ENCODE data around the gene DENND4C.

The DENND4C gene

DNA sequence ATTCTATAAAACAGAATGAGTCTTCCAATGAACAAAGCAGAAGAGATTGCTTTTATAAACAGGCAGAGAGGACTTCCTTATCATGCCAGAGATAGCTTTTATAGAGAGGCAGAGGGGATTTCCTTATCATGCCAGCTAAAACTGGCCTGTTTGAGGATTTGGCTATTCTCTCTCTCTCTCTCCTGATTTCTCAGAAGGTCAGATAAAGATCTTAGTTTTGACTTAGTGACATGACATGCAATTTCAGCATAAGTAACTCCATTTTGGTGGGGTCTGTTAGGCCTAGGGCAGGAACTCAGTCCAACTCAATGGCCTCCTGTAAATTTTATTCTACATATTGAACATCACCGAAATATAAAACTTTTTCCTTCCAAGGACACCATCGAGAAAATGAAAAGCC lies 31.5 kb upstream of the DENND4C start:
- no peak for DNase-seq (ENCODE audit: extremely low read depth, insufficient read length)
- TF ChIP-seq, protein P1, sequence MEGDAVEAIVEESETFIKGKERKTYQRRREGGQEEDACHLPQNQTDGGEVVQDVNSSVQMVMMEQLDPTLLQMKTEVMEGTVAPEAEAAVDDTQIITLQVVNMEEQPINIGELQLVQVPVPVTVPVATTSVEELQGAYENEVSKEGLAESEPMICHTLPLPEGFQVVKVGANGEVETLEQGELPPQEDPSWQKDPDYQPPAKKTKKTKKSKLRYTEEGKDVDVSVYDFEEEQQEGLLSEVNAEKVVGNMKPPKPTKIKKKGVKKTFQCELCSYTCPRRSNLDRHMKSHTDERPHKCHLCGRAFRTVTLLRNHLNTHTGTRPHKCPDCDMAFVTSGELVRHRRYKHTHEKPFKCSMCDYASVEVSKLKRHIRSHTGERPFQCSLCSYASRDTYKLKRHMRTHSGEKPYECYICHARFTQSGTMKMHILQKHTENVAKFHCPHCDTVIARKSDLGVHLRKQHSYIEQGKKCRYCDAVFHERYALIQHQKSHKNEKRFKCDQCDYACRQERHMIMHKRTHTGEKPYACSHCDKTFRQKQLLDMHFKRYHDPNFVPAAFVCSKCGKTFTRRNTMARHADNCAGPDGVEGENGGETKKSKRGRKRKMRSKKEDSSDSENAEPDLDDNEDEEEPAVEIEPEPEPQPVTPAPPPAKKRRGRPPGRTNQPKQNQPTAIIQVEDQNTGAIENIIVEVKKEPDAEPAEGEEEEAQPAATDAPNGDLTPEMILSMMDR (IDR thresholded peaks at IDR 0.05; ENCODE audit: insufficient read depth, low read length, poor library complexity, severe bottlenecking), result no peak

DNA sequence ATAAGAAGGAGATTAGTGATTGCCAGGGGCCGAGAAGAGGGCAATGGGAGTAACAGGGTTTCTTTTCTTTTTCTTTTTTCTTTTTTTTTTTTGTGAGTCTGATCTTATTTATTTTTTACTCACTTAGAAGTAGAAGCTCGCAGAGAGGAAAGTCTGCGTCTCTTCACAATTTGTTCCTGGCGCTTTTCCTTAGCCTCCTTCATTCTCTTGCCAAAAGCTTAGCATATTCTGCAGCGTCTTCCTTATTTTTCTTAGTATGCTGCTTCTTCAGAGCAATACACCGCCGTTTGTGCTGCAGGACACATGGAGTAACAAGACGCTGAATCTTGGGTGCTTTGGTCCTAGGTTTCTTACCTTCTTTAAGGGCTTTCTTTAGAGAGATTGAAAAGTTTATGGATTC lies 30.3 kb upstream of the DENND4C start:
- no peak for DNase-seq (ENCODE audit: extremely low read depth, insufficient read length)
- Histone ChIP-seq H3K4me3 (replicated peaks; ENCODE audit: low read depth, low read length) (no peak overlapping the region), H3K27me3 (replicated peaks; ENCODE audit: control insufficient read depth, insufficient read depth, low read length) (no peaks in the 10 kb centered on the region), H3K36me3 (ENCODE audit: control insufficient read depth, insufficient read depth, low read length) (no peaks in the 10 kb centered on the region)
- TF ChIP-seq, protein P1 (IDR thresholded peaks at IDR 0.05; ENCODE audit: insufficient read depth, low read length, poor library complexity, severe bottlenecking), result no peak

More for the DNA sequence above, 31.5 kb upstream of the DENND4C start:
- no peaks in the 10 kb centered on the region for H3K36me3 ChIP-seq (ENCODE audit: control insufficient read depth, insufficient read depth, low read length)
- H3K4me3 ChIP-seq (replicated peaks; ENCODE audit: low read depth, low read length), result no peak overlapping the region
- no peaks in the 10 kb centered on the region for H3K27me3 ChIP-seq (replicated peaks; ENCODE audit: control insufficient read depth, insufficient read depth, low read length)

DNA sequence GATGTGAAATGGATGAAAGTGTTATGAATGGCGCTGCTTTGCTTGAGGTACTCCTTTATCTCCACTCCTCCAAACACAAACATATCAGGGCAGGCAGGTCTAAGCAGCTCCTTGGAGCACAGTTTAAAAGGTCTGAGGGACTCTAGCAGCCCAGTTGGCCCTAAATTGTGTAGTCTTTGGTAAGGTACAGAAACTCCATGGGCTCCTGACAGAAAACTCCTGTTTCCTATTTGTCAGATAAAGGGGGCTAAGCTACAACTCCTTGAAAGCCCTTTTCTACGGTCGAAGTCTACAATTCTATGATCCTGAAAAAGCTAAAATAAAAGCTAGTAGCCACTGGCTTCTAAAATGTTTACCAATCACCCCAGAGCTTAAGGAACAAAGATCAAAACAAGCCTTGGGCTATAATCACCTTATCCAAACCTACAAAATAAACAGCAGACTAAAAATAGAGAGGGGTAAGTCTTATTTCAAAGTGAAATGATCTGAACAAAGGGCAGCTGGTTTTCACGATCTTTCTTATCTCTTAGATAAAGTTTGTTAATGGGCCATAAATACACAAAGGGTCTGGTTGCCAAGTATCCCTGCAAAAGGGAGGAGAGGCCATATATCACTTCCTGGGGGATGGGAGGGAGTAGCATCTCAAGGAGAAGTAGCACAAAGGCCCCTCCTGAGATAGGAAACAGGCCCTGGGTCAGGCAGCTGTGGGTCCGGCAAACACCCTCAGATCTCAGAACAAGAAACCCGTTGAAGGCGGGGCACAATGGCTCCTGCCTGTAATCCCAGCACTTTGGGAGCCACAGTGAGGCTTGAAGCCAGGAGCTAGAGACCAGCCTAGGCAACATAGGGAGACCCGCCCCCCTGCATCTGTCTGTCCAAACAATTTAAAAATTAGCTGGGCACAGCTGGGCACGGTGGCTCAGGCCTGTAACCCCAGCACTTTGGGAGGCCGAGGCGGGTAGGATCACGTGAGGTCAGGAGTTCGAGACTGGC lies 28.3 kb upstream of the DENND4C start:
- Histone ChIP-seq H3K36me3 (ENCODE audit: control insufficient read depth, insufficient read depth, low read length) (no peaks in the 10 kb centered on the region), H3K4me3 (replicated peaks; ENCODE audit: low read depth, low read length) (no peak overlapping the region), H3K27me3 (replicated peaks; ENCODE audit: control insufficient read depth, insufficient read depth, low read length) (no peaks in the 10 kb centered on the region)
- DNase-seq (ENCODE audit: extremely low read depth, insufficient read length), result no peak
- TF ChIP-seq, protein P1 (IDR thresholded peaks at IDR 0.05; ENCODE audit: insufficient read depth, low read length, poor library complexity, severe bottlenecking), result no peak

DNA sequence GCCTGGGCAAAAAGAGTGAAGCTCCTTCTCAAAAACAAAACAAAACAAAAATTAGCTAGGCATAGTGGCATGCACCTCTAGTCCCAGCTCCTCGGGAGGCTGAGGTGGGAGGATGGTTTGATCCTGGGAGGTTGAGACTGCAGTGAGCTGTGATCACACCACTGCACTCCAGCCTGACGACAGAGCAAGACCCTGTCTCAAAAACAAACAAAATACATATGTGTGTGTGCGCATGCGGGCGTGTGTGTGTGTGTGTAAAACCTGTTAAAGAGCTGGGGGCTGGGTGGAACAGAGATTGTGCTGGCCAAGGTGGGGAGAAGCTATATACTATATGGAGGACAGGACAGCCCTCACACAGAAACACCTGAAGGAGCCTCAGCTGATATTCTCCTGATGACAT lies 27.4 kb upstream of the DENND4C start:
- H3K4me3 ChIP-seq (replicated peaks; ENCODE audit: low read depth, low read length), result no peak overlapping the region
- no peaks in the 10 kb centered on the region for H3K36me3 ChIP-seq (ENCODE audit: control insufficient read depth, insufficient read depth, low read length)
- DNase-seq (ENCODE audit: extremely low read depth, insufficient read length), result no peak
- H3K27me3 ChIP-seq (replicated peaks; ENCODE audit: control insufficient read depth, insufficient read depth, low read length), result no peaks in the 10 kb centered on the region
- TF ChIP-seq, protein P1 (IDR thresholded peaks at IDR 0.05; ENCODE audit: insufficient read depth, low read length, poor library complexity, severe bottlenecking), result no peak

DNA sequence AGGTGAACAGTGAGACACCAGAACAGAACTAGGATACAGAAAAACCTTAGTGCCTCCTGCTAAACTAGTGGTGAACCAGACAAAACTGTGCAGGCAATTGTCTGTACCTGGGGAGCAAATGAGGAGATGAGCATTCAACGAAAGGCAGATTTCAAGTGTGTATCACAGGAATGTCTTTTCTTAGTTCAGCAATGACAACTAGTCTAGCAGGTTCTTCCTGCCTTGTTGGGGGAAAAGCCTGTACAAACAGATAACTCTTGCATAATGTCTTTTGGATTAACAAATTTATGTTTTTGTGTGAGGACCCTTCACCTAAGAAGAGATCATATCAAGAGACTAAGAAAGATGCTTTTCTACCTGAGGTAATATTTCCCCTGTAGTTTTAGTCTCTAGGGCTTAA lies 21.8 kb upstream of the DENND4C start:
- Histone ChIP-seq H3K36me3 (ENCODE audit: control insufficient read depth, insufficient read depth, low read length) (no peaks in the 10 kb centered on the region), H3K27me3 (replicated peaks; ENCODE audit: control insufficient read depth, insufficient read depth, low read length) (no peaks in the 10 kb centered on the region), H3K4me3 (replicated peaks; ENCODE audit: low read depth, low read length) (no peak overlapping the region)
- no peak for DNase-seq (ENCODE audit: extremely low read depth, insufficient read length)
- TF ChIP-seq, protein P1 (IDR thresholded peaks at IDR 0.05; ENCODE audit: insufficient read depth, low read length, poor library complexity, severe bottlenecking), result no peak
